Measurements from ENCODE around the gene NADSYN1. TPM values are rescaled to one million over a fixed set of nuclear protein-coding genes. Genes with fewer than 3 reads are reported as not detected.

The NADSYN1 gene
- total RNA-seq, 1 donor from 2014 or later: 55.4 TPM

- DNase-seq (ENCODE audit: extremely low spot score, unreplicated experiment): no peak
- Mint-ChIP-seq H3K36me3 (ENCODE audit: unreplicated experiment) (peaks cover 24% of the 10 kb centered on the region), H3K27me3 (ENCODE audit: unreplicated experiment) (no peaks in the 10 kb centered on the region), H3K4me1 (ENCODE audit: unreplicated experiment) (no peaks in the 10 kb centered on the region), H3K27ac (ENCODE audit: unreplicated experiment) (no peak overlapping the region), H3K4me3 (ENCODE audit: unreplicated experiment) (no peak overlapping the region), H3K9me3 (ENCODE audit: unreplicated experiment) (no peaks in the 10 kb centered on the region)
- no peak for TF ChIP-seq CTCF (IDR thresholded peaks at IDR 0.05)
These were observed 11.8 kb upstream of the NADSYN1 start for GRCh38 chr11:71441251-71441650.

- no peak for DNase-seq (ENCODE audit: extremely low spot score, unreplicated experiment)
- no peaks in the 10 kb centered on the region for H3K4me1 Mint-ChIP-seq (ENCODE audit: unreplicated experiment)
- H3K4me3 Mint-ChIP-seq (ENCODE audit: unreplicated experiment): no peak overlapping the region
- H3K9me3 Mint-ChIP-seq (ENCODE audit: unreplicated experiment): no peaks in the 10 kb centered on the region
- no peak for TF ChIP-seq CTCF (IDR thresholded peaks at IDR 0.05)
- H3K27ac Mint-ChIP-seq (ENCODE audit: unreplicated experiment): no peak overlapping the region
- peaks cover 25% of the 10 kb centered on the region for H3K36me3 Mint-ChIP-seq (ENCODE audit: unreplicated experiment)
- H3K27me3 Mint-ChIP-seq (ENCODE audit: unreplicated experiment): no peaks in the 10 kb centered on the region
These were observed 10.9 kb upstream of the NADSYN1 start for GRCh38 chr11:71442123-71442522.

- Mint-ChIP-seq H3K27me3 (ENCODE audit: unreplicated experiment) (no peaks in the 10 kb centered on the region), H3K4me3 (ENCODE audit: unreplicated experiment) (no peak overlapping the region), H3K27ac (ENCODE audit: unreplicated experiment) (no peak overlapping the region), H3K4me1 (ENCODE audit: unreplicated experiment) (peaks cover 5% of the 10 kb centered on the region), H3K36me3 (ENCODE audit: unreplicated experiment) (peaks cover 23% of the 10 kb centered on the region), H3K9me3 (ENCODE audit: unreplicated experiment) (no peaks in the 10 kb centered on the region)
- TF ChIP-seq CTCF (IDR thresholded peaks at IDR 0.05): no peak
- DNase-seq (ENCODE audit: extremely low spot score, unreplicated experiment): no peak
These were observed 10.1 kb upstream of the NADSYN1 start for GRCh38 chr11:71442880-71443279.

- Mint-ChIP-seq H3K4me3 (ENCODE audit: unreplicated experiment) (no peak overlapping the region), H3K36me3 (ENCODE audit: unreplicated experiment) (peaks cover 21% of the 10 kb centered on the region), H3K4me1 (ENCODE audit: unreplicated experiment) (peaks cover 8% of the 10 kb centered on the region), H3K27me3 (ENCODE audit: unreplicated experiment) (no peaks in the 10 kb centered on the region), H3K27ac (ENCODE audit: unreplicated experiment) (no peak overlapping the region), H3K9me3 (ENCODE audit: unreplicated experiment) (no peaks in the 10 kb centered on the region)
- DNase-seq (ENCODE audit: extremely low spot score, unreplicated experiment): no peak
- no peak for TF ChIP-seq CTCF (IDR thresholded peaks at IDR 0.05)
These were observed 9.1 kb upstream of the NADSYN1 start for GRCh38 chr11:71443736-71444445.

- Mint-ChIP-seq H3K9me3 (ENCODE audit: unreplicated experiment) (no peaks in the 10 kb centered on the region), H3K27ac (ENCODE audit: unreplicated experiment) (no peak overlapping the region), H3K27me3 (ENCODE audit: unreplicated experiment) (no peaks in the 10 kb centered on the region), H3K36me3 (ENCODE audit: unreplicated experiment) (peaks cover 20% of the 10 kb centered on the region), H3K4me3 (ENCODE audit: unreplicated experiment) (no peak overlapping the region), H3K4me1 (ENCODE audit: unreplicated experiment) (peaks cover 16% of the 10 kb centered on the region)
- DNase-seq (ENCODE audit: extremely low spot score, unreplicated experiment): no peak
- no peak for TF ChIP-seq CTCF (IDR thresholded peaks at IDR 0.05)
These were observed 8.2 kb upstream of the NADSYN1 start for GRCh38 chr11:71444811-71445210.

Measured in osteocyte (in vitro differentiated cells).